GM21528 (cell line): ENCODE results near the gene ATCAY.
A peak's percentile ranks its signal among the peaks of the same experiment; 100 is the strongest.
"Not testable (repeated sequence)": the region's sequence is repeated elsewhere in the genome, so short reads cannot be mapped to it uniquely, and the experiment has no call there.

Experiments used
- ATAC-seq: cut with Tn5 transposase; IDR thresholded peaks from one replicate; pipeline ENCODE4 v1.9.1; 2021; ENCODE audit warnings: mild to moderate bottlenecking, moderate library complexity; ENCODE audit not compliant: unreplicated experiment, low FRiP score

Gene ATCAY

DNA sequence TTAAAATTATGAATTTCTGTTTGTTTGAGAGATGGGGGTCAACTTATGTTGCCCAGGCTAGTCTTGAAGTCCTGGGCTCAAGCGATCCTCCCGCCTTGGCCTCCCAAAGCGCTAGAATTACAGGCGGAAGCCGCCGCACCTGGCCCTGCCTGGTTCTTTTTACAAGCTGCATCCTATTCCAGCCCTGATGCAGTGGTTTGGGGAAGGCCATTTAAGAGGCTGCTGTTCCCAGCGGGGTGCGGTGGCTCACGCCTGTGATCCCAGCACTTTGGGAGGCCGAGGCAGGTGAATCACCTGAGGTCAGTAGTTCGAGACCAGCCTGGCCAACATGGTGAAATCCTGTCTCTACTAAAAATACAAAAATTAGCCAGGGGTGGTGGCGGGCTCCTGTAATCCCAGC is 87.5 kb downstream of the ATCAY start:
- not testable (repeated sequence) for ATAC-seq

DNA sequence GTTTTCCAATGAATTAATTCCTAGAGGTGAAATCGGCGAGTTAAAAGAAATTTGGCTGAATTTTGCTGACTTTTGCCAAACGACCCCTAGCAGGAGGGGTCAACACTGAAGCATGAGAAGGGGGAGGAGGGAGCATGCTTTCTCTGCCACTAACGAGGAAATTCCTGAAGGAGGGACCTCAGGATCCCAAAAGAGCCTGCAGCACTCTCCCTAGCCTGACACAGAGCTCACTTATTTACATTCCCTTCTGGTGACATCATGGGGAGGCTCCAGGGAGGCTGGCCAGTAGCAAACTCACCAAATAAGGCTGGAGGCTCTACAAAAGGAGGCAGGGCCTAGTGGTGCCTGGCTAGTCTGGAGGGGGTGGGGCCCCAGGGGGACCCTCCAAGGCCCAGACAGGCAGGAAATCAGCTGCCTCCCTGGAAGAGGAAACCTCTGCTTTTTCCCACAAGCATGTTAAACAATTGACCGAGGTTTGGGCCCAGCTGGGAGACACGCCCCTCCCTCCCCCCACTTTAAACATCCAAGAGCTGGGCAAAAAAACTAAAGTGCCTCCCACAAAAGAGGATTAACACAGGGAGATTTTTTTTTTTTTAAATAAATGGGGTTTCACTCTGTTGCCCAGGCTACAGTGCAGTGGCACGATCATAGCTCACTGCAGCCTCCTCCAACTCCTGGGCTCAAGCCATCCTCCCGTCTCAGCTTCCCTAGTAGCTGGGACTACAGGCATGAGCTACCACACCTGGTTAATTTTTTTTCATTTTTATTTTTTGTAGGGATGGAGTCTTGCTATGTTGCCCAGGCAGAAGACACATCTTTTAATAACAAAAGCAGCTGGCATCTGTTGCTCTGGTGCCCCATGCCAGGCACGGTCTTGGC is 88.3 kb downstream of the ATCAY start:
- no peak for ATAC-seq

- no peak for ATAC-seq
Observed at GRCh38 chr19:3969435-3970312, 89.2 kb downstream of the ATCAY start.

GRCh38 chr19:3970313-3970807 is 89.9 kb downstream of the ATCAY start:
- ATAC-seq, result no peak

DNA sequence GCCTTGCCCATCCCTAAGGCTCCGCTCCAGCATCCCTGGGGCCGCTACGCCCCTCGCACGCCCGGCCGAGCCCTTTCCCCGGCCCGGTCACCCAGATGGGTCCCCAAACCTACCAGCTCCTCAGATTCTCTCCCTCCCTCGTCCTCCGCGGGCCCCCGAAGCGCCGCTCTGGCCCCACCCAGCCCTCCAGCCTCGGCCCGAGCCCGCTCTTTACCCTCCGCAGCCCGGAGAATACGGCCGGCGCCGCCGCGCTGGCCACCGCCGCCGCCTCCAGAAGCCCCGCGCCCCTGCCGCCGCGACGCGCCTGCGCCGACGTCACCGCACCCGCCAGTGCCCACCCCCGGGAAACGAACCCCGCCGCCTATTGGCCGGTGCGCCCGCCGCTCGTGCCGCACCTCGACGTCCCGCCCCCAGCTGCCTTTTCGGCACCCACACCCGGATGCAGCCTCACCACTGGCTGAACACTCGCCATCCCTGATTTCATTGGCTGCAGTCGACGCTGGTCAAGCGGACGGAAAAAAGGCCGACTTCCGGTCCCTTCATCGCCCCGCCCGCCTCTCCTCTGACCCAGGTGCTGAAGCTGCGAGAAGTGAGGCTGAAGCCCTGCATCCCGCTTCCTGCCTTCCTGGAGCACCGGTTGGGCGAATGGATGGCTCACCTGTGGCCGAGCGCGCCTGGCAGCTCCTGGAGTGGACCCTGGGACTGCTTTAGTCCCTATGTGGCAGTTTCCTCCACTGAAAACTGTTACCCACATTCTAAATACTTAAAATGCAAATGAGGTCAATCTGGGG is 90.5 kb downstream of the ATCAY start, which contains the start of gene DAPK3:
DAPK3 (minus strand) TSS at position 292 of the 791 bp plus-strand sequence. CDS start 1,364 bp downstream, outside the sequence.
- ATAC-seq, result peak; percentile 89

DNA sequence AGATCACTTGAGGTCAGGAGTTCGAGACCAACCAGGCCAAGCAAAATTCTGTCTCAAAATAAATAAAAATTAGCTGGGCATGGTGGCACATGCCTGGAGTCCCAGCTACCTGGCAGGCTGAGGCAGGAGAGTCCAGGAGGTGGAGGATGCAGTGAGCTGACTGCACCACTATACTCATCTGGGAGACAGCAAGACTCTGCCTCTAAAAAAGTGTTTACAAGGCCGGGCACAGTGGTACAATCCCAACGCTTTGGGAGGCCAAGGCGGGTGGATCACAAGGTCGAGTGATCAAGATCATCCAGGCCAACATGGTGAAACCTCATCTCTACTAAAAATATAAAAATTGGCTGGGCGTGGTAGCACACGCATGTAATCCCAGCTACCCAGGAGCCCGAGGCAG is 94.7 kb downstream of the ATCAY start:
- no peak for ATAC-seq

- no peak for ATAC-seq
Observed at GRCh38 chr19:3975637-3976087, 95.2 kb downstream of the ATCAY start.

DNA sequence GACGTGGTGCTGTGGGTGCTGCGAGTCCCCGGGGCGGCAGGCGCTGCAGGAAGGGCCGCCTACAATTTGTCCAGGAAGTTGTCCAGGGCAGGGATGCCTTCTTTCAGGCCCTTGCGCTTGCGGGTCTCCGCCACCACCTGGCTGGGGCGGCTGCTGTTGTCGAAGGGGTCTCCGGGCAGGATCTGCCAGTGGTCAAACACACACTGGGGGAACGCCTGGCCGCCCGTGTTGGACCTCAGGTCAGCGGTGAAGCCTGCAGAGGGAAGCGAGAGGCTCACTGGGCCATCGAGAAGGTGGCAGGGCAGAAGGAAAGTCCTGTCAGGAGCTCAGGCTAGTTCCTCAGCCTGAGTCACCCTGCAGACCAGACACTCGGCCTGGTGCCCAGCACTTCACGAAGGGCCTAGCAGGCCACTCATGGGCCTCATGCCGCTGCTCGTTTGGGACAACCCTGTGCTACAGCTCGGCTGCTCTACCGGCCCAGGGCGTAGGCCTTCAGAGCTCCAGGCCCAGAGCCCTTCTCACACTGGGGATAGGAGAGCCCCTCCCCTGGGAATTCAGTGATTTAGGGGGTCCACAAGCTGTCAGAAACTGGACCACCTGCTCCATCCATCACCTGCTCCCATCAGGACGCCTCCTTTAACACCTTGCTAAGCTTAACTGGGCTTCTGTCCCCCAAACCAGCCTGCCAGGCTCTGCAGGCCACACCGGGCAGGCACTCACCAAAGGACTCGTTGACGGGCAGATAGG is 96.2 kb downstream of the ATCAY start:
- ATAC-seq, result no peak
